HG03045 (cell line): ENCODE data around the gene ANKMY1.

ENCODE experiments used
- ATAC-seq: cut with Tn5 transposase; IDR thresholded peaks from one replicate; pipeline ENCODE4 v1.9.1; 2021; ENCODE audit warnings: mild to moderate bottlenecking, moderate library complexity; ENCODE audit not compliant: unreplicated experiment

Gene ANKMY1

DNA sequence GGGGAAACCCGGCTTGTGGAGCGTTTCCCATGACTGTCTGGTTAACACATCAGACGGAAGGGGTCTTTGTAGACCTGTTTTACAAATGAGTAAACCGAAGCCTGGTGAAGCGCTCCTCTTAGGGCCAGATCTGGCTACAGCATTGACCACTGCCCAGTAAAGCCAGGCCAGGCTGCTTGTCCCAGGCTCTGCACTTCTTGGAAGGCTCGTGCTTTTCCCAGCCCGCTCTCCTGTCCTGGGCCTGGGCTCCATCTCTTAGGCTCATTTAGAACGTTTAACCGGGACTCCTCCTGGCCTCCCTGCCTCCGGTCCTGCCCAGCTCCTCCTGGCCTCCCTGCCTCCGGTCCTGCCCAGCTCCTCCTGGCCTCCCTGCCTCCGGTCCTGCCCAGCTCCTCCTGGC lies 117.5 kb downstream of the ANKMY1 start:
- ATAC-seq: no peak

DNA sequence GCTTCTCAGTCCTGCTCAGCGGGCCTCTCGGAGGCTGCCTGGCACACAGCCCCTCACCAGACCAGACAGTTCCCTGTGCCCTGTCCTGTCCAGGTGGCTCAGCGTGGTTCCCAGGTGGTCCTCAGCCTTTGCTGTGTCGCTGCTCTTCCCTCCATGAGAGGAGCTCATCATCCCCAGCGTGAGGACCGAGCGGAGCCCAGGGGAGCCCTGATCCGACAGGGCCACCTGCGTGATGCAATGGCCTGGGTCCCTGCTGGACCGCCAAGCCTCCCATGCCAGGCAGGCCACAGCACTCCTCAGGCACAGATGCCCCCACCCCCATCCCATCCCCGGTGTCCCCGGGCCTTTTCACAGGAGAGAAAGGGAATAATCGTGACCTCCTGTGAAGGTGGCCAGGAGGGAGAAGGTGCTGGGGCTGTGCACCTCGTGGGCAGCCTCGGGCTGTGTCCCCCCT lies 118.1 kb downstream of the ANKMY1 start:
- ATAC-seq: no peak

- no peak for ATAC-seq
Measured at GRCh38 chr2:240438810-240439697, 118.7 kb downstream of the ANKMY1 start.

GRCh38 chr2:240437861-240438809 lies 119.7 kb downstream of the ANKMY1 start:
- ATAC-seq: no peak

DNA sequence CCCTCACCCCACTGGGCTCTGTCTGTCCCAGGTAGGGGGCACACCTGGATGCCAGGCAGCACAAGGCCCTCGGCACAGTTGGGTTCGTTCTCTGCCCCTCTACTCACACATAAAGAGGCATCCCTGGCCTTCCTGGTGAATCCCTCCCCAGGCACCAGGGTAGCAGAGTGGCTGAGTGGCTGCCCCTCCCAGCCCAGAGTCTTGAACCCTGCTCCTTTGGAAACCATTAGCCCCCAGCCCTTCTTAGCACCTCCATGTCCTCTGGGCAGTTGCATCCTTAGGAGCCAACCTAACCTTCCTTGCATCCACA lies 120.3 kb downstream of the ANKMY1 start:
- no peak for ATAC-seq

DNA sequence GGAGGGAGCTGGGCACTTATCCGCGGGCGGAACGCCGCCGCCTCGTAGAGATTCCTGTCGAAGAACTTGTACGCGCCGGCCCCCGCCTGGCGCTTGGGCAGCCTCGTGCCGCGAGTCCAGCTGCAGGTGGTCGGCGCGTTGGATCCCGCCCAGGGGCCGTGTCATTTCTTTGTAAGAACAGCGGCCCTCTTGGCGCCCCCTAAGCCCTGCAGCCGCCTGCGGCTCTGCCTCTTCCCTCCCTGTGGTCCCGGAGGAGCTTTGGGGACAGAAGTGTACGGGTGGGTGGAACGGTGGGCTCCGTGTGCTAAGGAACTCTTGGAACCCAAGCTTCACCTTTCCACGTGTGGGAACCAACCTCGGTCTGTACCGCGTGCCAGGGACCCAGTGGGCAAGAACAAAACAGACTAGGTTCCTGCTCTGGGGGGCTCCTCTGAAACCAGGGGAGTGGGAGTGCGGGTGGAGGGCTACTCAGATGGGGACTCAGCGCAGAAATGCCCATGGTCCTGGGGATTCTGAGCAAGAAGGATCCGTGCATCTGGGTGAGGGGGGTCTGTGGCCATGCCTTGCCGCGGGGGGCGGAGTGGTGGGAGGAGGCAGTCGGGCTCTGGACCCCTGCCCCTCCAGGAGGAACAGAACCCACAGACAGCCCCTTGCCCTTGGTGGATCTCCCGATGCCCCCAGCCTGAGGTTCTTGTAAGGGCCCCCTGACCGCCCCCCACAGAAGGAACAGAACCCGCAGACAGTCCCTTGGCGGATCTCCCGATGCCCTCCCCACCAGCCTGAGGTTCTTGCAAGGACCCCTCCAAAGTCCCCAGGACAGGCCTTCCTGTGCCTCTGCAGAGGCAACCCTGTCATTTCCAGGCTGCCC lies 120.9 kb downstream of the ANKMY1 start:
- ATAC-seq: no peak

DNA sequence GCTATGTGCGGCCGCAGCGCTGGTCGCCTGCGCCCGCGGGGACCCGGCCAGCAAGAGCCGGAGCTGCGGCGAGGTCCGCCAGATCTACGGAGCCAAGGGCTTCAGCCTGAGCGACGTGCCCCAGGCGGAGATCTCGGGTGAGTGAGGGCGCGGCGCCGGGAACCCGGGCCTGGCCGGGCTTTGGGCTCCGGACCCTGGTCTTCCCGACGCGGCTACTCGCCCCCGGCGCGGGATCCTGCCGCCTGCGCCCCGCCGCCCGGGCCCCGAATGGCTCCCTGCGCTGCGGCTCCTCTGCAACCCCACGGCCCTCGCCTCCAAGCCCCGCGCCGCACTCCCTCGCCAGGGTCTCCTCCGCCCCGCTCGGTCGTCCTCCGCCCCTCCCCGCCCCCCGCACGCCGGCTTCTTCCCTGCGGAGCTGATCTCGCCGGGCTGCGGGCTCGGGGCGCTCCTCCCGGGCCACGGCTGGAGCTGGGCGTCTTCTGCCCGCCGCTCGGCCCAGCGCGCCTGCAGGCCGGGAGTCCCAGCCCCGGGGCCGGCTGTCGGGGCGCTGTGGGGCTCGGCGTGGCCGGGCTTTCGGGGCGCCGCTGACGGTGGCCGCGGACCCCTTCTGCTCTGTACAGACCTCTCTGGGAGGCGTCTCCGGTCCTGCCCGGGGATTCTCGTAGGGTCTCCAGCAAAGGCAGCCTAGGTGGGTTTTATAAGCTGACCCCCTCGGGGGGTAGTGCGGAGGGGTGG lies 121.7 kb downstream of the ANKMY1 start:
- peak; percentile 9 for ATAC-seq

DNA sequence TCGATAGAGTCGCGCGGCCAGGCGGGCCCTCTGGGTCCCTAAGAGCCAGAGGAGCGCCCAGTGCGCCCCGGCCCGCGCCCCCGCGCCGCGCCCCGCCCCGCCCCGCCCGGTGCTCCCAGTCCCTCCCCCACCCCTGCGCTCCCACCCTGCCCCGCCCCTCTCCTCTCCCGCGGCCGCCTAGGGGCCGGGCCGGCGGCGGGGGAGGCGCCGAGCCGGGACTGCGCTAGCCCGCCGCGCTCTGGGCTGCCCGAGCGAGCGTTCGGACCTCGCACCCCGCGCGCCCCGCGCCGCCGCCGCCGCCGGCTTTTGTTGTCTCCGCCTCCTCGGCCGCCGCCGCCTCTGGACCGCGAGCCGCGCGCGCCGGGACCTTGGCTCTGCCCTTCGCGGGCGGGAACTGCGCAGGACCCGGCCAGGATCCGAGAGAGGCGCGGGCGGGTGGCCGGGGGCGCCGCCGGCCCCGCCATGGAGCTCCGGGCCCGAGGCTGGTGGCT lies 122.3 kb downstream of the ANKMY1 start, which contains the start of gene GPC1:
Gene GPC1, plus strand, starts transcription at position 207 of the 491 bp plus-strand sequence. Its CDS starts 256 bp downstream, at position 463.
- ATAC-seq: peak; percentile 41

GRCh38 chr2:240434728-240435456 lies 122.9 kb downstream of the ANKMY1 start:
- peak; percentile 46 for ATAC-seq

- no peak for ATAC-seq
Measured at GRCh38 chr2:240433973-240434727, 123.6 kb downstream of the ANKMY1 start.

- ATAC-seq: no peak
Measured at GRCh38 chr2:240432820-240433801, 124.7 kb downstream of the ANKMY1 start.

DNA sequence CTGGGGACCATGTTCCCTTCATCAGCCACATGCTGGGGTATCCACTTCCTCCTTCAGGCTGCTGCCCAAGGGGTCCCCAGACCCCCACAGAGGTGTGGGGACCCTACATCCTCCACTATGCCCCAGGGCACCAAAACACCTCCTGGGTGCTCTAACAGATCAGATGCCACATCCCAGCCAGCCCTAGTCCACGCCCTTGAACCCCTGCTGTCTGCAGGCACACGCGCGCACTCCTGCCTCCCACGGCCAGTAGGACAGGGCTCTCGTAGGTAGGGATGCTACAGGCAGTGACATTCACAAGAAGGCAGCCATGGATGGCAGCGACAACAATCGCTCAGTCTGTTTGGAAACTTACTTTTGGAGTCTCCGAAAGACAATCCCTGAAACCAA lies 125.4 kb downstream of the ANKMY1 start:
- ATAC-seq: no peak

DNA sequence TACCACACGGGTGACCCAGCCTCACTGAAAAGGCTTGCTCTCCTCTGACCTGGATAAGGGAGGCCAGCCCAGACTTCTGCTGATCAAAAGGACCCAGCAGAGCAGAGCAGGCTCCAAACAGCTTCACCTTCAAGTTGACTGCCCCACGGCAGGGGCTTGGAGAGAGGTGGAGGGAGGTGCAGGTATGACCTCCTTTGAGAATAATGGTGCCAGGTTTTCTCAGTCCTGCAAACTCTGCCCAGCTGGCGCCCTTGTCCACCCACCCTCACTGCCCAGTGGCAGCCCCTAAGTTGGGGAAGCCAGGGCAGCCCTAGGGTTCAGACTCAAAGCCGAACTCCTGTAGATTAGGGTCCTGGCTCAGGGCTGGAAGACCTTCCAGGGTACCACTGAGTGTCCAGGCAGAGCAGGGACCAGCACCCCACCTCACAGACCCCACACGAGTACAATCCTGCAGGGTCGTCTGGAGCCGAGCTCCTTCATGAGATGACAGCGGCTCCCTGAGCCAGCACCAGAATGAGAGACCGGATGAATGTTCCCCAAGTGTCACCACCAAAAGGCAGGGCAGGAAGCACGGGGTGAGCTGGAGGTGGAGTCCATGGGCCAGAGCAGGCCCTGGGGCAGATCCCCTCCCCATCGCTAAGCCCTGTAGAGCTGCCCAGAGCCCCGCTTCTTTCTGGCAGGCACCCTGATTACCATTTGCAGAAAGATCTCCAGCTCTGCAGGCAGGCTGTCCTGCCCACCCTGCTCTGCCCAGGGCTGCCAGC lies 125.9 kb downstream of the ANKMY1 start:
- ATAC-seq: no peak

DNA sequence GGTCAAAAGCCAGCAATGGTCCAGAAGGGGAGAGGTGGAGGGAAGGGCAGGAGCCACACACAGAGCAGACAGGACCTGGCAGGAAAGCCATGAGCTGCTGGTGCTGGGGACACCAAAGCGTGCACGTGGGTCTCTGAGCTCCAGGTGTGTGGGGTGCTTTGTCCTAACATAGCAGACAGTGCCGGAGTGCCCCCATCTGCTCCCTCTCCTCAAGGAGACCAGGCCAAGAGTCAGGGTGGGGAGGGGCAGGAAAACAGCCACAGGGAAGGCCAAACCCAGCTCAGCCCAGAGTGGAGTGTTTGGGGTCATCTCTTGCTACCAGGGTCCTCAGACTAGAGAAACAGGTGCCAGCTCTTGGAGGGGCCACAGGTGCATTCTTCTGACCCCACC lies 126.5 kb downstream of the ANKMY1 start:
- no peak for ATAC-seq

- no peak for ATAC-seq
Measured at GRCh38 chr2:240430595-240430994, 127.2 kb downstream of the ANKMY1 start.

DNA sequence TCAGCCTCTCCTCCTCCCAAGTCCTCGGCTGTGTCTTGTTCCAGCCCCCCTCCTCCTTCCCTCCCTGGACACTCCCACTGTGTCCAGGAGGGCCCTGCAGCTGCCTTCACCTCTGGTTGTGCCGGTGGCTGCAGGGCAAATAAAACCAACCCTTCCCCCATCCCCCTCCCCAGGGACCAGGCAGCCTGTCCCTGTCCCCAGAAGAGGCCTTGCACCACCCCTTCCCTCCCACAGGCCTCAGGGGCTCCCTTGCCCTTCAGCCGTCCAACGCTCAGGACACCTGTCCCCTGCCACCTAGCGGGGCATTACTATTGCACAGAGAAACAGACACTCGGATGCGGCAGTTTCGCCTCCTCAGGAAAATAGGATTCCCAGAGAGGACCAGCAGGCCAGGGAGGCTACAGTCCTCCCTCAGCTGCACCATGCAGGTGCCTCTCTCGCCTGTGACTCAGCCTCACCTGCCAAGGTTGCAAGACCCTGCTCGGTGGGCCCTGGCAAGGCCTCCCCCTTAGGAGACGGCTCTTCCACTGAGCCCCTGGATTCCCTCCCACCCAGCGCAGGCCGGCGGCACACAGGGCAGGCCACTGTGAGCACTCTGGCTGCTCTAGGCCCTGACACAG lies 127.8 kb downstream of the ANKMY1 start:
- ATAC-seq: no peak
